ENCODE results near the gene SORCS2.

- no peak for TF ChIP-seq CTCF (IDR thresholded peaks at IDR 0.05; ENCODE audit: low read depth, low read length, poor library complexity, severe bottlenecking)
- TF ChIP-seq EZH2phosphoT487 (IDR thresholded peaks at IDR 0.05; ENCODE audit: borderline replicate concordance, low read length), result no peak
Measured at GRCh38 chr4:7476820-7477219, 284.5 kb downstream of the SORCS2 start.

All from DOHH2 (cell line).